ENCODE data around the gene PPARG. TPM values are rescaled to one million over a fixed set of nuclear protein-coding genes. Genes with fewer than 3 reads are reported as not detected.
"Not testable (repeated sequence)": the region's sequence is repeated elsewhere in the genome, so short reads cannot be mapped to it uniquely, and the experiment has no call there.

The PPARG gene
- polyA plus RNA-seq, 3 donors from 2014 or later = not detected

- H3K4me1 Mint-ChIP-seq = peaks cover 2 to 5% of the 10 kb centered on the region in 2 donors
- no peak overlapping the region for H3K4me3 Mint-ChIP-seq
- H3K9me3 Mint-ChIP-seq = peaks cover 0 to 2% (median 0%) of the 10 kb centered on the region in 6 donors
- no peak overlapping the region for H3K27ac Mint-ChIP-seq
- DNase-seq = no peak
- H3K27me3 Mint-ChIP-seq (ENCODE audit: low read depth in 3 of 3) = peaks cover 3 to 5% (median 4%) of the 10 kb centered on the region in 3 donors
- no peaks in the 10 kb centered on the region for H3K36me3 Mint-ChIP-seq
Measured at GRCh38 chr3:12478326-12478725, 189.5 kb downstream of the PPARG start.

- H3K9me3 Mint-ChIP-seq, DNase-seq, H3K36me3 Mint-ChIP-seq, H3K4me3 Mint-ChIP-seq, H3K27ac Mint-ChIP-seq: not testable (repeated sequence)
- Mint-ChIP-seq H3K27me3 (ENCODE audit: low read depth in 3 of 3) (peaks cover 4 to 11% (median 10%) of the 10 kb centered on the region in 3 donors), H3K4me1 (peaks cover 11 to 13% of the 10 kb centered on the region in 2 donors)
Measured at GRCh38 chr3:12479198-12479597, 190.3 kb downstream of the PPARG start.

GRCh38 chr3:12479919-12480427, 191.1 kb downstream of the PPARG start:
- Mint-ChIP-seq H3K9me3 (peaks cover 0 to 2% (median 0%) of the 10 kb centered on the region in 6 donors), H3K27ac (no peak overlapping the region), H3K4me3 (no peak overlapping the region), H3K4me1 (peaks cover 18 to 20% of the 10 kb centered on the region in 2 donors), H3K36me3 (no peaks in the 10 kb centered on the region), H3K27me3 (ENCODE audit: low read depth in 3 of 3) (peaks cover 7 to 15% (median 14%) of the 10 kb centered on the region in 3 donors)
- peak; percentile 22 to 48 (median 35) for DNase-seq

- Mint-ChIP-seq H3K36me3 (no peaks in the 10 kb centered on the region), H3K4me3 (peak overlapping the region; percentile 91 to 96 (median 95)), H3K27ac (peak overlapping the region; percentile 87 to 99 (median 94)), H3K9me3 (peaks cover 0 to 2% (median 0%) of the 10 kb centered on the region in 6 donors), H3K4me1 (peaks cover 25 to 26% of the 10 kb centered on the region in 2 donors), H3K27me3 (ENCODE audit: low read depth in 3 of 3) (peaks cover 6 to 15% (median 14%) of the 10 kb centered on the region in 3 donors)
- DNase-seq = no peak
Measured at GRCh38 chr3:12483410-12483809, 194.5 kb downstream of the PPARG start.

- H3K4me3 Mint-ChIP-seq = peak overlapping the region; percentile 91 to 96 (median 95)
- peak overlapping the region; percentile 87 to 99 (median 94) for H3K27ac Mint-ChIP-seq
- peaks cover 25 to 26% of the 10 kb centered on the region in 2 donors for H3K4me1 Mint-ChIP-seq
- peaks cover 0 to 2% (median 0%) of the 10 kb centered on the region in 6 donors for H3K9me3 Mint-ChIP-seq
- peaks cover 6 to 15% (median 14%) of the 10 kb centered on the region in 3 donors for H3K27me3 Mint-ChIP-seq (ENCODE audit: low read depth in 3 of 3)
- DNase-seq = no peak
- no peaks in the 10 kb centered on the region for H3K36me3 Mint-ChIP-seq
Measured at GRCh38 chr3:12483872-12484197, 195.0 kb downstream of the PPARG start.

Other genes with a start within 250 kb of the PPARG start
- gene TIMP4, start 130.2 kb upstream of the PPARG start, polyA plus RNA-seq = not detected
- 10 to 100 TPM in 1 of 3 donors, 1 to 10 TPM in 2; 3.0 to 13.8 (median 9.0) TPM for gene TSEN2, start 195.4 kb downstream of the PPARG start, polyA plus RNA-seq

Measured in immature natural killer cell (primary cell).